ENCODE results near the gene VTN. TPM values are rescaled to one million over a fixed set of nuclear protein-coding genes. Genes with fewer than 3 reads are reported as not detected.

Gene VTN
- total and polyA plus RNA-seq, 2 experiments from 2014 or later, result 0.16 TPM; not detected in 1

DNA sequence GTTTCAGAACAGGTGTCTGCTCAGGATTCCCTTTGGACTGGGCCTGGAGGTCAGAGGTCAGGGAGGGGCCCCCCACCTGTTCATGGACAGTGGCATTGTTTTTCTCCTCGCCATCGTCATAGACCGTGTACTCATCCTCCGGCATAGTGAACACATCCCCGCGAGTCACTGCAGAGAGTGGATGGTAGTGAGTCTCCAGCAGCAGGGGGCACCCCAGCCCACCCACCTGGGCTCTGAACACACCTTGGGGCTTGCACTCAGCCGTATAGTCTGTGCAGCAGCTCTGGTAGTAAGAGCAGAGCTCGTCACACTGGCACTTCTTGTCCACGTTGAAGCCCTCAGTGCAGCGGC, 448 bp downstream of the VTN start:
- H3K4me1 Mint-ChIP-seq, result peaks cover 21% of the 10 kb centered on the region
- no peak overlapping the region for H3K4me2 ChIP-seq
- peaks cover 10% of the 10 kb centered on the region; the same call in 1 of the 2 replicates for H4K20me1 ChIP-seq (replicated peaks; ENCODE audit: insufficient read depth)
- H3K9me3 Mint-ChIP-seq, result no peaks in the 10 kb centered on the region
- ATAC-seq (no peak), DNase-seq (ENCODE audit: low spot score) (no peak)
- H3K4me3 ChIP-seq, result no peak overlapping the region
- no peaks in the 10 kb centered on the region for H3K9me2 ChIP-seq (ENCODE audit: insufficient read depth)
- H3K36me3 Mint-ChIP-seq (ENCODE audit: low read depth), result no peaks in the 10 kb centered on the region
- H2AFZ ChIP-seq, result no peak overlapping the region
- no peaks in the 10 kb centered on the region for H3K36me3 ChIP-seq (ENCODE audit: insufficient read depth)
- TF ChIP-seq CTCF (conservative IDR thresholded peaks at IDR 0.05; ENCODE audit: low read depth in 2 of 2), result peak in 1 of 2 experiments; percentile 39; a peak in 2 of 4 replicates
- TF ChIP-seq, protein P1, sequence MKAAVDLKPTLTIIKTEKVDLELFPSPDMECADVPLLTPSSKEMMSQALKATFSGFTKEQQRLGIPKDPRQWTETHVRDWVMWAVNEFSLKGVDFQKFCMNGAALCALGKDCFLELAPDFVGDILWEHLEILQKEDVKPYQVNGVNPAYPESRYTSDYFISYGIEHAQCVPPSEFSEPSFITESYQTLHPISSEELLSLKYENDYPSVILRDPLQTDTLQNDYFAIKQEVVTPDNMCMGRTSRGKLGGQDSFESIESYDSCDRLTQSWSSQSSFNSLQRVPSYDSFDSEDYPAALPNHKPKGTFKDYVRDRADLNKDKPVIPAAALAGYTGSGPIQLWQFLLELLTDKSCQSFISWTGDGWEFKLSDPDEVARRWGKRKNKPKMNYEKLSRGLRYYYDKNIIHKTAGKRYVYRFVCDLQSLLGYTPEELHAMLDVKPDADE (IDR thresholded peaks at IDR 0.05), result no peak
- no peak for TF ChIP-seq ZNF331 (CRISPR knock-in tag; IDR thresholded peaks at IDR 0.05; ENCODE audit: low read depth)
- no peak for TF ChIP-seq ZNF114 (CRISPR knock-in tag; IDR thresholded peaks at IDR 0.05)
- no peak for TF ChIP-seq REST (IDR thresholded peaks at IDR 0.05; ENCODE audit: unreplicated experiment)
- TF ChIP-seq JUNB (IDR thresholded peaks at IDR 0.05; ENCODE audit: unreplicated experiment), result no peak
- no peak for TF ChIP-seq STAT1 (IDR thresholded peaks at IDR 0.05; ENCODE audit: unreplicated experiment)
- no peak for TF ChIP-seq POLR2AphosphoS5 (IDR thresholded peaks at IDR 0.05; ENCODE audit: low read depth)
- H3K4me1 ChIP-seq (ENCODE audit: insufficient read depth), result peaks cover 9% of the 10 kb centered on the region; the same call in 1 of the 2 replicates
- peaks cover 22% of the 10 kb centered on the region for H3K27me3 ChIP-seq (ENCODE audit: insufficient read depth)
- H3K4me3 Mint-ChIP-seq, result no peak overlapping the region
- no peak overlapping the region for H3K27ac Mint-ChIP-seq
- H3F3A ChIP-seq (replicated peaks; ENCODE audit: low read depth), result no peaks in the 10 kb centered on the region; the same call in 1 of the 2 replicates
- H3K27ac ChIP-seq (ENCODE audit: low read depth), result no peak overlapping the region
- no peaks in the 10 kb centered on the region for H3K79me2 ChIP-seq (replicated peaks; ENCODE audit: insufficient read depth)
- peaks cover 35% of the 10 kb centered on the region for H3K27me3 Mint-ChIP-seq (ENCODE audit: insufficient read depth, low read depth, poor library complexity)

Data from GM23338 (cell line).